NCI-H1092 (cell line): ENCODE results near the gene NUTM2B.
"Not testable (repeated sequence)": the region's sequence is repeated elsewhere in the genome, so short reads cannot be mapped to it uniquely, and the experiment has no call there.

Source experiments
- DNase-seq: peaks from one replicate; lab custom pipeline; 2025; lab: John Stamatoyannopoulos, UW

NUTM2B gene

DNA sequence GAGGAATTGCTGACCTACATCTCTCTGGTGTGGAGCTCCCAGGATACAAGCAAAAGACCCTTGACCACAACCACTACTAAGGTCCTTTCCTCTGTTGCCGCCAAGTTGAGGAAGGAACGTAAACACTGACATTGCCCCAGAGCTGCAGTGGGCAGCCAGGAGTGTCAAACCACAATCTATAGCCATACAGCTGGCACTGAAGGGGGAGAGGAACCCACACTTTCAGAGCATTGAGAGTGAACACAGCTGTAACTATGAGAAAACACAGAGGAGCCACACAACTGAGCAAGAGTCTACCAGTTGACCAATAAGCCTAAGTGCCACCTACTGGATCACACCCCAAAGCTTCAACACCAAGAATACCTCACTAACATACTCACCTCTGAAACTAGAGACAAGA lies 45.5 kb downstream of the NUTM2B start:
- DNase-seq = not testable (repeated sequence)

DNA sequence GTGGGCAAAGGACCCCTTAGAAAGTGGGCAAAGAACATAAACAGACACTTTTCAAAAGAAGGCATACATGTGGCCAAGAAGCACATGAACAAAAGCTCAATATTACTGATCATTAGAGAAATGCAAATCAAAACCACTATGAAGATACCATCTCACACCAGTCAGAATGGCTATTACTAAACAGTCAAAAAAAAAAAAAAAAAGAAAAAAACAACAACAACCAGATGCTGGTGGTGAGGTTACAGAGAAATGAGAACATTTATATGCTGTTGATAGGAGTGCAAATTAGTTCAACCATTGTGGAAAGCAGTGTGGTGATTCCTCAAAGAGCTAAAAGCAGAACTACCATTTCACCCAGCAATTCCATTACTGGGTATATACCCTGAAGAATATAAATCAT lies 50.6 kb downstream of the NUTM2B start:
- DNase-seq = not testable (repeated sequence)

DNA sequence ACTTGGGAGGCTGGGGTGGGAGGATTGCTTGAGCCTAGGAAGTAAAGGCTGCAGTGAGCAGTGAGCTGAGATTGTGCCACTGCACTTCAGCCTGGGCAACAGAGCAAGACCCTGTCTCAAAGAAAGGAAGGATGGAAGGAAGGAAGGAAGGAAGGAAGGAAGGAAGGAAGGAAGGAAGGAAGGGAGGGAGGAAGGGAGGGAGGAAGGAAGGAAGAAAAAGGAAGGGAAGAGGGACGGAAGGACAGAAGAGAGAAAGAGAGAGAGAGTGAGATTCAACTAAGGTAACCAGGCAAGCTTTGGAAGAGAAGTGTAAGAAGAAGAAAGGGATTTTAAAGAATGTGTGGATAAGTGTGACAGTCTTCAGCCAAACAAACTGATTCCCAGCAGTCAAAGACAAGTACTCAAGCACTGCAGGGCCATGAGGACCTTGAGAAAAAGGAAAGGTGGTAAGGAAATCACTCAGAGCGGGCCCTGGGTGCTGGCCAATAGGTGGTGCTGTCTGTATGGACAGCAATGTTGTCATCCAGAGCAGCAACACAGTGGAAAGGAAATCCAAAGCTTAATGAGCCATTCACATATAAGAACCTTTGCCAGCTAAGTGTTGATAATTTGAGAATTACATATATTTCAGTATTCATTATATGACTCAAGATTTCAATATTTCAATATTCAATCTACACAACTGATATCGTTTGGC lies 55.4 kb downstream of the NUTM2B start:
- not testable (repeated sequence) for DNase-seq
